Esophagus (tissue), 2 donors: Measurements from ENCODE around the gene TECTB. TPM values are rescaled to one million over a fixed set of nuclear protein-coding genes. Genes with fewer than 3 reads are reported as not detected.

Source experiments
- H3K27ac ChIP-seq, 2 donors: one replicate each; pipeline ENCODE4 v1.5.1; 2013; ENCODE audit warnings: low read depth in 2 of 2, mild to moderate bottlenecking in 2 of 2, inconsistent platforms in 1 of 2, low read length in 1 of 2, moderate library complexity in 1 of 2
- H3K27me3 ChIP-seq, 2 donors: one replicate each; pipeline ENCODE4 v1.6.1; 2013; ENCODE audit warnings: low read length in 2 of 2, control low read depth in 1 of 2, mild to moderate bottlenecking in 1 of 2; ENCODE audit not compliant: insufficient read depth in 2 of 2, control insufficient read depth in 1 of 2
- H3K36me3 ChIP-seq, 2 donors: one replicate each; pipeline ENCODE4 v1.6.1; 2013; ENCODE audit warnings: low read length in 1 of 2; ENCODE audit not compliant: control insufficient read depth in 2 of 2, insufficient read depth in 2 of 2
- H3K4me1 ChIP-seq, 2 donors: one replicate each; pipeline ENCODE4 v1.6.1; 2013; ENCODE audit warnings: low read length in 1 of 2; ENCODE audit not compliant: control insufficient read depth in 2 of 2, insufficient read depth in 2 of 2
- H3K4me3 ChIP-seq, 2 donors: one replicate each; pipeline ENCODE4 v1.5.1; 2013; ENCODE audit warnings: low read length in 2 of 2, mild to moderate bottlenecking in 2 of 2, low read depth in 1 of 2, moderate library complexity in 1 of 2
- H3K9me3 ChIP-seq, 2 donors: one replicate each; pipeline ENCODE4 v1.6.1; 2013; ENCODE audit warnings: mild to moderate bottlenecking in 2 of 2, low read depth in 1 of 2, low read length in 1 of 2, moderate library complexity in 1 of 2; ENCODE audit not compliant: control insufficient read depth in 2 of 2, insufficient read depth in 1 of 2
- WGBS, 2 donors: extraction: QIAGEN DNeasy Blood & Tissue Kit; methylation state at CpG; one replicate each; pipeline ENCODE4 v1.1.7; 2013; 5-methylcytosine and 5-hydroxymethylcytosine counted together
- polyA plus RNA-seq, 2 donors: library from polyadenylated mRNA; stranded (reverse); fragments of 200-250 nt; gene quantifications; one replicate each; pipeline ENCODE4 v1.2.3, GENCODE V29; 2013
- donor health status: healthy with polysubstance abuse.
- donor health status: Bipolar disorder and iron deficiency.

TECTB gene
- polyA plus RNA-seq, 2 donors: not detected

DNA sequence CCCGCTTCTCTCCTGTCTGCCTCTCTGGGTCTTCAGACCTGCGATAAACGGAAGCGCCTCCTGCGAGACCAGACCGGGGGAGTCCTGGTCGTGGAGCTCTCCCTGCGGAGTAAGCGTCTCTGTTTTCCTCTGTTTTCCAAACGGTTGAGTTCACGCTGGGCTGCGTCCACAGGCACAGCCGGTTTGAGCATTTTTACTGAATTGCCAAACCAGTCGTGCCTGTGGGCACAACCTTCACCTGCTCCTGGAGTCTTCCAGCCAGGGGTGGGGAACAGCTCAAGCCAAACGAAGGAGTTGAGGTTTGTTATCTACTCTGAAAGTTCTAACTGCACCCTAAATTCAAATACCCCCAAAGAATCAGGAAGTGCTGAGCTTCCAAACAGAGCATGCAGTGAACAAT, 16.3 kb downstream of the TECTB start:
- Histone ChIP-seq H3K4me1 (no peaks in the 10 kb centered on the region), H3K9me3 (no peaks in the 10 kb centered on the region), H3K36me3 (no peaks in the 10 kb centered on the region), H3K27me3 (no peaks in the 10 kb centered on the region), H3K27ac (no peak overlapping the region), H3K4me3 (no peak overlapping the region)
- WGBS, 2 donors: 66 to 67% methylated on average over 15 of the region's 15 CpGs

DNA sequence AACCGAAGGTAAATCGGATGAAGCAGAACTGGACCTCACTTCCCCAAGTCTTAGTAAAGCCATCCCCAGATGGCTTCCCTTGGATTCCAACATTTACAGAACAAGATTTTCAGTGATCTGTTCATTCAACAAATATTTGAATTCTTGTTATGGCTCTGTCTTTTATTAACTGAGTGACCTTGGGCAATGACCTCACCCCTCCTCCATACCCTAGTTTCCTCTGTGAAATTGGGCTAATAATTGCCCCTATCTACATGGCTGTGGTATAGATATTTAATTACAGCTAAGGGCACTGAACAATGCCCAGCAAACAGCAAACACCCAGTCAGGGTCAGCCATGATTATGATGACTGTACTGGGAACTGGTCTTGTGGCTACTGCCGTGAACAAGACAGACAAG, 19.1 kb downstream of the TECTB start:
- Histone ChIP-seq H3K27me3 (no peaks in the 10 kb centered on the region), H3K4me3 (no peak overlapping the region), H3K36me3 (no peaks in the 10 kb centered on the region), H3K4me1 (no peaks in the 10 kb centered on the region), H3K9me3 (no peaks in the 10 kb centered on the region), H3K27ac (no peak overlapping the region)
- 86 to 88% methylated on average over 3 of the region's 3 CpGs for WGBS, 2 donors

DNA sequence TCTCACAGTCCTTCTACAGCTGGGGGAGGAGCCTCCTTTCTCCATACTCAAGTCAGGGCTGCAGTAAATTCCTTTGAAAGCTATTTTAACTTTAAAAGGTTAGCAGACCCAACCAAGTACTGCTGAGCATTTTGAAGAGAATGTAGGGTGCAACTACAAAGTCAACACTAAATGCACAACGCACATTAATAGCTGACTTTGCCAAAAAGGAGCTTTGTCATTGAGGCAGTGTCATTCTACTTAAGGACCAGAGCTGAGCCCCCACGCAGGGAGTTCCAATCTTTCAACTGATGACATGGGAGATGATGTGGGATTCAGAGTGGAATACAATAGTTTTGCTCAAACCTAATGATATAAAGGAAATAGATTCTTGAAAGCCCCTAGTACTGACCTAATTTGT, 20.3 kb downstream of the TECTB start:
- Histone ChIP-seq H3K27me3 (no peaks in the 10 kb centered on the region), H3K27ac (no peak overlapping the region), H3K36me3 (no peaks in the 10 kb centered on the region), H3K4me3 (no peak overlapping the region), H3K9me3 (no peaks in the 10 kb centered on the region), H3K4me1 (no peaks in the 10 kb centered on the region)
- WGBS, 2 donors: 76 to 83% methylated on average over 2 of the region's 2 CpGs

DNA sequence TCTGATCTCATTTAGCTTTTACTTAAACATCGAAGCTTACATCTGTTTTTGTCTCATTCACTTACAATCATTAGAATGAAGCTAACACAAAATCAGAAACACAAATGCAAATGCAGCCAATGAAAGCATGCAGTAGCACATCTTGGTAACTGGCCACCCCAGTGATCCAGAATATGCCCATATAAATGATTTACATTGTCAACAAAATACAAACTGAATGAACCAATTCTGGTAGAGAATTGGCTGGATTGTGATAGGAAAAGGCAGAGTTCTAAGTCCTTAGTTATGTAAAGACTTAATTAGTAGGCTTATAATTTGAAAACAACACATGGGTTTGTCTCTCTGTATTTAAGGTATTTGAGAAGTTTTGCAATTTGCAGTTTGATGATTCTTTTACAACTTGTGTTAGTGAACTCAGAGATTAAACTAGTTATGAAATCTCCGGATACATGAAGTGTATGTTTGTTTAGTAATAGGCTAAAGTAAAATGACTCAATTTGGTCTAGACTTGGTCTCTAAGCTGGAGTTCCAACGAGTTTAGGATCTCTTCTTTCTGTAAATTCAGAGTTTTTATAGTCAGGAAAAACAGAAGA, 21.2 kb downstream of the TECTB start:
- Histone ChIP-seq H3K27ac (no peak overlapping the region), H3K36me3 (no peaks in the 10 kb centered on the region), H3K4me3 (no peak overlapping the region), H3K4me1 (no peaks in the 10 kb centered on the region), H3K27me3 (no peaks in the 10 kb centered on the region), H3K9me3 (no peaks in the 10 kb centered on the region)
- WGBS, 2 donors: 63 to 64% methylated on average over 3 of the region's 3 CpGs

DNA sequence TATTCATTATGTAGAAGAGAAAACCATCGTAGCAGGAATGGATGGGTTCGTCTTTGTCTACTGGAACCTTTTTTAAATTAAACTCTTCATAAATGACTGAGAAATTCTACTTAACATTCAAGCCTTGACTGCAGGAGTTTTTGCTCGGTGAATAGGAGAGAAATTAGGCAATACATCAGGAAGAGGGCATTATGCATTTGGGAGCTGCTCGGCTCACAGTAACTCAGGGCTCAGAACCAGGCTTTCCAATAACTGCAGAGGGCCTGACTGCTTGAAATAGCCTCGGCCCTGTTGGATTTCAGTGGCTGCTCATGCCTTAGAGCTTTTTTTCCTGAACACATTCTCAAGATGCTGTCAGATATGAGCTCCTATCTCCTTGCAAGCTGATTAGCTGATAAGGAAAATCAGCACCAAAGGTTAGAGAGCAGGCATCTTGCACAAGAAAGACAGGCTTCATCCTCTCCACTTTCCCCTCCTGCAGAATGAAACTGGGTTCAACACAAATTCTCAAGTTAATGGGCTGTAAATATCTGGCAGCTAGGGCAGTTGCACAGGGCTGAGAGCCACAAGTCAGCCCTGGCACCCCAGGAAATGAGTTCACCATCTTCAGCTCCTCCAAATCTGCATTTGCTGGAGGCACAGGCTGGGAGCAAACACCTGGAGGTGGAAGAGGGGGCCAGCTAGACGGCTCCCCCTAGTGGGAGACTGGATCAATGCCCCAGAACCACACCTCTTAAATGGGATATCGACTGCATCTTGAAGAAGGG, 24.3 kb downstream of the TECTB start:
- Histone ChIP-seq H3K9me3 (no peaks in the 10 kb centered on the region), H3K27ac (no peak overlapping the region), H3K4me3 (no peak overlapping the region), H3K27me3 (no peaks in the 10 kb centered on the region), H3K36me3 (no peaks in the 10 kb centered on the region), H3K4me1 (no peaks in the 10 kb centered on the region)
- WGBS, 2 donors: 53 to 55% methylated on average over 7 of the region's 7 CpGs

DNA sequence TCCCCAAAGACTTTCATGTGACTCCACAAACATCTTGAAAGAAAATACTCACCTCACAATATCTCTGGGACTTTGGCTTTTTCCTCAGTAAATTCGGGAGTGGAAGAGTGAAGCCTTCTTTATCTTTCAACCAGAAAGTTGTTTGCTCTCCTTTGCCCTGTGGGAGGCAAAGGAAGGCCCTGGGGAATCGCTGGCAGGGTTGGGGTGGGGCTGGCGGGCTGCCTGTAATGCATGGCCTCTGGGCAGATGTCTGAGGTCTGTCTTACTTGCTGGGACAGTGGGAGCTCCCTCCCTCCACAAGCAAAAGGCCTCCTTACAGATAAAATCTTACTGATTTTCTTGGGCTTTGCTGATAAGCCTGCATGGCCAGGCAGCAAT, 24.9 kb downstream of the TECTB start:
- Histone ChIP-seq H3K27ac (no peak overlapping the region), H3K9me3 (no peaks in the 10 kb centered on the region), H3K36me3 (no peaks in the 10 kb centered on the region), H3K27me3 (no peaks in the 10 kb centered on the region), H3K4me1 (no peaks in the 10 kb centered on the region), H3K4me3 (no peak overlapping the region)
- 26 to 29% methylated on average over 3 of the region's 3 CpGs for WGBS, 2 donors

DNA sequence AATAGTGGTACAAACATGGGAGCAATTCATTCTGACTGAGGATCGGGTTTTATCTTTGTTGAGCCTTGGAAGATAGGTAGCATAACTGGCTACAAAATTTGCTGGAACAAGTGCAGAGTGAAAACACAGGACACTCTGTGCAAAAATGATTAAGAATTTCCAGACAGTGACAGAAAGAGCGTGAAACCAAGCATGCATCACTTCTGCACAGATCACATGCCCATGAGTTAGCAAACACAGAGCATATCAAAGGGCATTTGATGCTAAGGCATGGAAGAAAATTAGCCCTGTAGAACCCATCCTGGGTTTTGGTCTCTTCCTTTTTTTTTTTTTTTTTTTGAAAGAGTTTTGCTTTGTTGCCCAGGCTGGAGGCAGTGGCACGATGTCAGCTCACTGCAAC, 28.3 kb downstream of the TECTB start:
- Histone ChIP-seq H3K27me3 (no peaks in the 10 kb centered on the region), H3K4me3 (no peak overlapping the region), H3K27ac (no peak overlapping the region), H3K4me1 (no peaks in the 10 kb centered on the region), H3K9me3 (no peaks in the 10 kb centered on the region), H3K36me3 (no peaks in the 10 kb centered on the region)
- 87 to 90% methylated on average over 3 of the region's 3 CpGs for WGBS, 2 donors

DNA sequence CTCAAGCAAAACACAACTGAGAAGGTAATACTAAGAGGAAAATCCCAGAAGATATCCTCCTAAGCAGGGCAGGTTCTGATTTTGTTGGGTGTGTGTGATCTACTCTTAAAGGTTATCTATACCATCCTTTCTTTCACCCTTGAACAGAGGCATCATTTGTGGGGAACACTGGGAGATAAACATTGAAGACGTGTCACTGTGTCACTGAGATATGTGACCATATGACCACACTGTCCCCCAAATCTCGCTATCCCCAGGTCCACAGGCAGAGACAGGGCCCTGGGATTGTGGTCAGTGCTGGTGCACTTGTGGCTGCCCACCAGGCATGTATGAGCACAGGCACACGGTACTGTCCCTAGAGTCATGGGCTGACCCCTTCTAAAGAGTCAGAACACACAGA, 30.0 kb downstream of the TECTB start:
- WGBS, 2 donors: 67 to 69% methylated on average over 3 of the region's 3 CpGs
- Histone ChIP-seq H3K27me3 (peaks cover 0 to 2% of the 10 kb centered on the region in 2 donors), H3K27ac (no peak overlapping the region), H3K4me1 (no peaks in the 10 kb centered on the region), H3K4me3 (no peak overlapping the region), H3K9me3 (no peaks in the 10 kb centered on the region), H3K36me3 (no peaks in the 10 kb centered on the region)

DNA sequence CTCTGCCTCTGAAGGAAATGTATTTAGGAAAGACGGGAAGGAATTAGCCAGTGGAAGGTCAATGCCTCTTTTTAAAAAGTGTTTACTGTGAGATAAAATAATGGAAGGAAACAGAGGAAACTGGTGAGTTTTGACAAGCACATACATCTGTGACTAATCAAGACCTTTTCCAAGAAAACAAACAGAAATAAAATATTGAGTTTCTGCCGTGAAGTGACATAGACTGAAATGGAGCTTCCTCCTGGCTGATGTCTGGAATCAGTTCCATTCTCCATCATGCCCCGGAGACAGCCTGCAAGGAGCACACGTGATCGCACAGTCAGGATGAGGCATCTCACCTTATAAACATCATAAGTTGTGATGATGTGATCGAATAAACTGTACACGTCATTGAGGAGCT, 30.7 kb downstream of the TECTB start:
- no peaks in the 10 kb centered on the region for H3K9me3 ChIP-seq
- H3K27ac ChIP-seq: no peak overlapping the region
- WGBS, 2 donors: 43 to 56% methylated on average over 7 of the region's 7 CpGs
- no peak overlapping the region for H3K4me3 ChIP-seq
- H3K27me3 ChIP-seq: peaks cover 0 to 2% of the 10 kb centered on the region in 2 donors
- no peaks in the 10 kb centered on the region for H3K4me1 ChIP-seq
- no peaks in the 10 kb centered on the region for H3K36me3 ChIP-seq
